Progenitor cell of endocrine pancreas (in vitro differentiated cells): ENCODE results near the gene ZFHX3. TPM values are rescaled to one million over a fixed set of nuclear protein-coding genes. Genes with fewer than 3 reads are reported as not detected.

Experiments
- DNase-seq: peaks from one replicate; pipeline ENCODE4 v3.0.0; 2021; ENCODE audit warnings: low spot score; ENCODE audit not compliant: unreplicated experiment
- H3K27ac Mint-ChIP-seq: 2 replicates; pipeline ENCODE4 v1.8.0; 2021; ENCODE audit warnings: mild to moderate bottlenecking, moderate library complexity, mixed read lengths
- H3K27me3 Mint-ChIP-seq: 2 replicates; pipeline ENCODE4 v1.8.0; 2021; ENCODE audit warnings: mixed read lengths
- H3K36me3 Mint-ChIP-seq: 2 replicates; pipeline ENCODE4 v1.8.0; 2022; ENCODE audit warnings: mixed read lengths; ENCODE audit not compliant: insufficient read depth
- H3K4me1 Mint-ChIP-seq: 2 replicates; pipeline ENCODE4 v1.8.0; 2021; ENCODE audit warnings: low read depth, mixed read lengths
- H3K4me3 Mint-ChIP-seq: 2 replicates; pipeline ENCODE4 v1.8.0; 2021; ENCODE audit warnings: low read depth, mild to moderate bottlenecking, moderate library complexity, mixed read lengths
- H3K9me3 Mint-ChIP-seq: 2 replicates; pipeline ENCODE4 v1.8.0; 2021; ENCODE audit warnings: low read depth, mixed read lengths
- CTCF ChIP-seq: fragments of 200-600 bp; sonication (generic); IDR thresholded peaks from one replicate; pipeline ENCODE4 v1.5.0; 2021; ENCODE audit warnings: antibody characterized with exemption, mild to moderate bottlenecking; ENCODE audit not compliant: unreplicated experiment
- total RNA-seq: library from RNA; stranded (reverse); gene quantifications from 2 replicates; pipeline ENCODE4 v1.2.1, GENCODE V29; 2021

Gene ZFHX3
- total RNA-seq, 1 donor from 2014 or later = 54.0 TPM

- no peak overlapping the region for H3K27ac Mint-ChIP-seq
- peak; percentile 53 for DNase-seq
- peaks cover 2% of the 10 kb centered on the region for H3K36me3 Mint-ChIP-seq
- peaks cover 44% of the 10 kb centered on the region for H3K4me1 Mint-ChIP-seq
- H3K9me3 Mint-ChIP-seq = no peaks in the 10 kb centered on the region
- H3K4me3 Mint-ChIP-seq = peak overlapping the region; percentile 89
- H3K27me3 Mint-ChIP-seq = peaks cover 31% of the 10 kb centered on the region
- TF ChIP-seq CTCF = peak; percentile 68
These were observed 9.6 kb upstream of the ZFHX3 start for GRCh38 chr16:73057291-73058210.

GRCh38 chr16:73056921-73057290 is 9.0 kb upstream of the ZFHX3 start:
- no peak overlapping the region for H3K27ac Mint-ChIP-seq
- peaks cover 41% of the 10 kb centered on the region for H3K4me1 Mint-ChIP-seq
- no peak for DNase-seq
- H3K4me3 Mint-ChIP-seq = peak overlapping the region; percentile 88
- TF ChIP-seq CTCF = no peak
- H3K27me3 Mint-ChIP-seq = peaks cover 25% of the 10 kb centered on the region
- no peaks in the 10 kb centered on the region for H3K9me3 Mint-ChIP-seq
- H3K36me3 Mint-ChIP-seq = peaks cover 1% of the 10 kb centered on the region

- Mint-ChIP-seq H3K27ac (no peak overlapping the region), H3K36me3 (no peaks in the 10 kb centered on the region), H3K4me1 (peaks cover 41% of the 10 kb centered on the region), H3K4me3 (peak overlapping the region; percentile 88), H3K27me3 (peaks cover 20% of the 10 kb centered on the region), H3K9me3 (no peaks in the 10 kb centered on the region)
- DNase-seq = no peak
- TF ChIP-seq CTCF = no peak
These were observed 8.5 kb upstream of the ZFHX3 start for GRCh38 chr16:73056448-73056847.

GRCh38 chr16:73054813-73055482 is 7.0 kb upstream of the ZFHX3 start:
- no peak overlapping the region for H3K27ac Mint-ChIP-seq
- peak overlapping the region; percentile 88 for H3K4me3 Mint-ChIP-seq
- TF ChIP-seq CTCF = no peak

GRCh38 chr16:73054498-73054812 is 6.5 kb upstream of the ZFHX3 start:
- DNase-seq = no peak
- peaks cover 26% of the 10 kb centered on the region for H3K4me1 Mint-ChIP-seq
- H3K36me3 Mint-ChIP-seq = no peaks in the 10 kb centered on the region
- no peaks in the 10 kb centered on the region for H3K9me3 Mint-ChIP-seq
- H3K27ac Mint-ChIP-seq = no peak overlapping the region
- no peak for TF ChIP-seq CTCF
- peaks cover 2% of the 10 kb centered on the region for H3K27me3 Mint-ChIP-seq
- peak overlapping the region; percentile 37 for H3K4me3 Mint-ChIP-seq

More at GRCh38 chr16:73054813-73055482, 7.0 kb upstream of the ZFHX3 start:
- H3K36me3 Mint-ChIP-seq = no peaks in the 10 kb centered on the region
- peaks cover 31% of the 10 kb centered on the region for H3K4me1 Mint-ChIP-seq
- no peak for DNase-seq
- peaks cover 7% of the 10 kb centered on the region for H3K27me3 Mint-ChIP-seq
- no peaks in the 10 kb centered on the region for H3K9me3 Mint-ChIP-seq
